ENCODE data around the gene XRCC5.
"Not testable (repeated sequence)": the region's sequence is repeated elsewhere in the genome, so short reads cannot be mapped to it uniquely, and the experiment has no call there.

The XRCC5 gene

DNA sequence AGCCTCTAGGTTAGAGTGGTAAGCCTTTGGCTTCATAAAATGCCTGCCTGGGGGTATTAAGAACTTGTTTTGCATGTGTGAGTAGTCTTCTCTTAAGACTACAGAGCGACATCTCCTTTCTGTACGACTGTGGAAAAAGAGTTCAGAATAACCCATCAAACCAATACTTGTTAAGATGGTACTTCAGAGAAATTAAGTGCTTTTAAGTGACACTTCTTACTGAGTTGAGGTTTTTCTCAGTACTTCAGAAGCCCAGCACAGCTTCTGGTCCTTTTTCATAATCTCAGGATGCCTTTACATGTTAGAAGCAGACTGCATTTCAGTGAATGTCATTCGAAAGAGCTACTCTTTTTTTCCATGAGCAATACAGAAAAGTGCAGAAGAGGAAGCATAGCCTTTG, 10.8 kb downstream of the XRCC5 start:
- DNase-seq = no peak

DNA sequence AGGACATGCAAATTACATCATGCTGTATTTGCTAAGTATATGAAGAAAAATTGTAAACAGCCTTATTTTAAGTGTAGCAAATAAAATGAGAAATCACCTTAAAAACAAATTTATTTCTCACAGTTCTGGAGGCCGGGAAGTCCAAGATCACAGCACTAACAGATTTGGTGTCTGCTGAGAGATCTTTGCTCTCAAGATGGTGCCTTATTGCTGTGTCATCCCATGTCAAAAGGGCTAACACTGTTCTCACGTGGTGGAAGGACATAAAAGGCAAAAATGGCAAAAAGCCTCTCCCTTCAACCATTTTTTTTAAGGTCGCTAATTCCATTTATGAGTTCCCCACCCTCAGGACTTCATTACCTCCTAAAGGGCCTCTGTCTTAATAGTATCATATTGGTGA, 12.1 kb downstream of the XRCC5 start:
- DNase-seq = no peak

DNA sequence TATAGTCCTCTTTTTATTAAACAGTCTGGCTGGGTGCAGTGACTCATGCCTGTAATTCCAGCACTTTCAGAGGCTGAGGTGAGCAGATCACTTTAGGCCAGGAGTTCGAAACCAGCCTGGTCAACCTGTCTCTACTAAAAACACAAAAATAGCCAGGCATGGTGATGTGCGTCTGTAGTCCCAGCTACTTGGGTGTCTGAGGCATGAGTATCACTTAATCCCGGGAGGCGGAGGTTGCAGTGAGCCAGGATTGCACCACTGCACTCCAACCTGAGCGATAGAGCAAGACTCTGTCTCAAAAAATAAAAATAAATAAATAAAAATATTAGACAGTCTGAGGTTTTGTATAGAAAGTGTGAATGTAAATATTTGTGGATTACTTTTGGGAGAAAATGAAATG, 17.8 kb downstream of the XRCC5 start:
- no peak for DNase-seq

DNA sequence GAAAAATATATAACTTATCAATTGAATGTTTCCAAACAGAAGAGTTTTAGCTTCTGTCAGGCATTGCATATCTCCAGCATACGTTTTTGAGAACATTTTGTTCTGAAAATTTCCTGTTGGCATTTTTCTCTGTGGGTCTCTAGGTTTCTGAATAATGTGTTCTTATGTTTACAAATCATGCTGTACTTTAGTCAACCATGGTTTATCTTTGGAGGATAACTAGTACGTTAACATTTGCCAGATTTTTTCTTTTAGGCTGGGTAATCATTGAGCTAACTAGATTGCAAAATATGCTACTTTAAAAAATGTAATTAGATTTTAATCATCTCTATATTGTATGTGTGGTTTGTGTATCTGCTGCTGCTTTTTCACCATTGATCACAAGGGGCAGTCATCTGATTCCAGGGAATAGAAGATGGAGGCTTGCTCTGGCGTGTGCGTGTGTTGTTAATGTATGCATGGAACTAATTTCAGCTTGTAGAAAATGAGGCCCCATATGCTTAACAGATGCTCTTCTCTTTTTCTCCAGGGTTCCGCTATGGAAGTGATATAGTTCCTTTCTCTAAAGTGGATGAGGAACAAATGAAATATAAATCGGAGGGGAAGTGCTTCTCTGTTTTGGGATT, 21.3 kb downstream of the XRCC5 start:
- no peak for DNase-seq

DNA sequence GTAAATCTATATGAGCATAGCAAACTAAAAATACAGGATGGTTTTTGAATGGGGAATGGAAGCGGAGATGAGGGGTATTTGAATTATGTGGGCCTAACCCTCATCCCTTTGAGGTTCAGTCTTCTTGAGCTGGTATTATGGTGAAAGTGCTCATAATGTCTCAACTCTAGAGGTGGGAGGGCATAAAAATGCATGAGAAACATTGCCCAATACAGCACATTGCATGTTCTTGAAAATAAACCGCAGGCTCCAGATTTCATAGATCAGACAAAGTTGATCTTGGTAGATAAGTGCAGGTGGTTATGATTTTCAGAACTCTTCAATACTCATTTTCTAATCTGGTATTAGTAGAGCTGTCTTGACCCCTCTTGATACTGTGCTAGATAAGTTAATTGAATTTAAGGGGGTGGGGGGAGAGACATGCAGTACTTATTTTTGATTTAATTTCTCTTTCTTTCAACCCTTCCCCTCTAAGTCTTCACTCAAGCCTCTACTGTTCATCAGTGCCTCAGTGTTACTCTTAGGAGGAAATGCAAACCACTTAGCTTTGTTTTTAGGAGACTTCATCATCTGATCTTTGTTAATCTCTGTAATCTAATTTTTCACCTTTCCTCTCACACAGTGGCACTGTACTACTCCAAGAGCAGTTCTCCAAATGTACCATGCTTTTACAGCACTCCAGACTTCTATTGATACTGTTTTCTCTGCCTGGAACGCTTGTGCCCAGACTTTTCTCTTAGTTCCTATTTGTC, 22.2 kb downstream of the XRCC5 start:
- DNase-seq = no peak

DNA sequence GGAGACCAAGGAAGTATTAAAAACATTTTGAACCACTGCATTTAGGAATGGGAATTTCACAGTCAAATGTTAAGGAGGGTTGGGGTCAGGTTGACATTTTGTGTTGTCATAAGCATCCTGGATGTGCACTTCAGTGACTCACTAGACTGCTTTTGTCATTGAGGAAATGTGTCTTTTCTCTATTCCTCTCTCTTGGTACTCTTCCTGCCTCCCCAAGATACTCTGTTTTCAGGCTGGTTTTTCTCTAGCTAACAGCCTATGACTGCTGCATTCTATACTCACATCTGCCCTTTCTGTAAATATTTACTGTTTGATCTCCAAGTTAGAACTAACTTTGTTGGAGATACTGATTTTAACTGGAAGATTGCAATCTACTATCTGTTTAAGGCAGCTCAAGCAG, 23.4 kb downstream of the XRCC5 start:
- DNase-seq = no peak

DNA sequence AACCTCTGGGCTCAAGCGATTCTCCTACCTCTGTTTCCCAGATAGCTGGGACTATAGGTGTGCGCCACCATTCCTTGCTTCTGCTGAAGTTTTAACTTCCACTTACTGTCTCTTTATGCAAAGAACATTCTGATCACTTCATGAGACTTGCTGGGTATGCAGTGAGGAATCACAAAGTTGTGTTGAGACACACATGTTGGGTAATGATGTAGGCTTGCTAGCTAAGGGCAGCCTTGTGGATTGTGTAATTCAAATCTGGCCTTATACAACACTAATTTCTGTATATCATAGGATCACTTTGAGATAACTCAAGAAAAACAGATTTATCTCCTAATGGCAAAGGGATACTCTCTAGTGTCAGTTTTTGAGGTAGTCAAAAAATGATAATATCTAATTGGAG, 24.2 kb downstream of the XRCC5 start:
- DNase-seq = no peak

DNA sequence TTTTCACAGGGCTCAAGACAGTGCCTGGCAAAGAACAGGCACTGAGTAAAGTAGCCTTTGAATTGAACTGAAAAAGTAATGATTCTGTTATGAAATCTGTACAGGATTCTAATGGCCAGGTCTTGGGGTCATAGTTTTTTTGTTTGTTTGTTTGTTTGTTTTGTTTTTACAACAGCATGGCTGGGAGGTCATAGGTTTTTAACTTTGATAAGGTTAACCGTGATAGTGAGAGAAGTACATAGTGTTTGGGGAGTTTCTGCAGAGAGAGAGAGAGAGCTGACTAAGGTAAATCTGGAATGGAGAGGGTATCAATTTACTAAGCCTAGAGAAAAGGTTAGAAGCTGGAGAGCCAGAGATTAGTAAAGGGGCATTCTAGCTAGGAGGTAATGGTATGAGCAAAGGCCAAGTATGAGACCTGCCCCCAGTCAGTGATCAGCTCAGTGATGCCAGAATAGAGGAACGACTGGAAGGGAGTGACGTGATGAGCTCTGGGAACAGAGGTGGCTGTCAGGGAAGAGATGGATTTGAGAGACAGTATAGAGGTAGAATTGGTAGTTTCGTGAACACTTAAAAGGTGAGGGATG, 25.9 kb downstream of the XRCC5 start:
- no peak for DNase-seq

DNA sequence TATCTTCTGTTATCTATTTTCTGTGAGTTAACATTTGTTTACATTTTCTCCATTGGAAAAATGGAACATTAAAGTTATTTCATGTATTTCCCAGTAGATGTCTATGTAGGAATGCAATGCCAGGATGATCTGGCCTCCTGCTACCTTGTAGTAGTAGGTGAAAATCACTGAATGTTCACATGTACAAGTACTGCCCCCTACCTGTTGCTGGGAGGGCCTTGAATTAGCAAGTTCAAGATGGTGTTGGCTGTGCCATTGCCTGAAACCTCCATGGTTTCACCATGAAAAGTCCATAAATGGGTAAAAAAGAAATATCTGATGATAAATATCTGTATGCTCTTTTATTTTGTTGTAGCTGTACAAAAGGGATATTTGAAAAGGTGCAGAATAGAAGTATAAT, 30.7 kb downstream of the XRCC5 start:
- peak; percentile 17 for DNase-seq

DNA sequence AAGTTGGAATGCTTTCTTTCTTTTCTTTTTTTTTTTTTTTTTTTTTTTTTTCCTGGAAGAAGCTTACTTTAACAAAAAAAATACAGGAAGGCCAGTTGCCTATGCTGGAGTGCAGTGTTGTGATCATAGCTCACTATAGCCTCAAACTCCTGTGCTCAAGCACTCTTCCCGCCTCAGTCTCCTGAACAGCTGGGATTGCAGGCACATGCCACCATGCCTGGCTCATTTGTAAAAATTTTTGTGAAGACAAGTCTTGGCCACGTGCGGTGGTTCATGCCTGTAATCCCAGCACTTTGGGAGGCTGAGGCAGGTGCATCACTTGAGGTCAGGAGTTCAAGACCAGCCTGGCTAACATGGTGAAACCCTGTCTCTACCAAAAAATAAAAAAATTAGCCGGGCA, 32.4 kb downstream of the XRCC5 start:
- DNase-seq = not testable (repeated sequence)

DNA sequence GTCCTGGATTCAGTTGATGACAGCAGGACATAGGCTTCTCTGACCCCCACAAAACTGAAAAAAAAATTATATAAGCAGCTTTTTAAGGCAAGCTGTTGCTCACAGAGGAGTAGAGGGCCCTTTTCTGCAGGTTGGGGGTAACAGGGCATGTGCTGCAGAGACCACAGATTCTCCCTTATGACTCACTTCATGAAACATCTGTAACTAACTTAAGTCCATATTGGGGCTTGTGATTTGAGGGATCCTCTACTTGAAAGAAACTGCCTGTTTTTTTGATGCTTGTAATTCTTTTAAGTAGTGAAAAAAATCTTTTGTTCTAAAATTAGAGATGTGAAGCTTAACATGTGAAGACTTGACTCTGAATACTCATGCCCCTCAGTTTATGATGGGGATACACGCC, 33.4 kb downstream of the XRCC5 start:
- no peak for DNase-seq

DNA sequence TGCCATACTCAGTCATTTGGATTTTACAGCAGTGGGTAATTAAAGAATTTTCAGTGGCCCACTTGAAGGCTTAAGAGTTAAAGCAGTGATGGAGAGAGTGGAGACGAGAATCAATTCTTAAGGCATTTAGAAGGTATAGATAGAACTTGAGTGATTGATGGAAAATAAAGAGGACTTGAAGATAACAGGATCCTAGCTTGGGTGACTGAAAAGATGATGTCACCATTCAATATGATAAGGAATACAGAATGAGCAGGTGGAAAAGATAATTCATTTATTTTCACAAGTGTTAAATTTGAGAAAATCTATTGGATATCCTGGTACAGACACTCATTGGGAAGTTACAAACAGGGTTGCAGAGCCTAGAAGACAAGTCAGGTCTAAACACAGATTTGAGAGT, 35.2 kb downstream of the XRCC5 start:
- no peak for DNase-seq

DNA sequence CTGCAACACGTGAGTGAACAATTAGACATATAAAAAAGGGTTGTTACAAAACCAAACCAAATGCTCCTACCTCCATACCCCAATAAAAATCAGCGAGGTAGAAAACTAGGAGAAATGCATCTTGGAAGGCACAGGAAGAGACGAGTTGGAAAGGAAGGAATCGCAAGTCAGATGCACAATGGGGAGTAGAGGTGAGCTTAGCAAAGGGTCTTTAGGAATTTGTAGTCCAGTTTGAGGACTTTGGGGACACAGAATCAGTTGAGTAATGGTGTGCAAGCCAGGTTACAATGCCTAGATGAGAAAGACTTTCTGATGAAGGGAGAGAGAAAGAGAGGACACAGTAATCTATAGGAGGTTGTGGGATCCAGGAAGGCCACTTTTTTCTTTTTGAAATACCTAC, 35.7 kb downstream of the XRCC5 start:
- DNase-seq = no peak

DNA sequence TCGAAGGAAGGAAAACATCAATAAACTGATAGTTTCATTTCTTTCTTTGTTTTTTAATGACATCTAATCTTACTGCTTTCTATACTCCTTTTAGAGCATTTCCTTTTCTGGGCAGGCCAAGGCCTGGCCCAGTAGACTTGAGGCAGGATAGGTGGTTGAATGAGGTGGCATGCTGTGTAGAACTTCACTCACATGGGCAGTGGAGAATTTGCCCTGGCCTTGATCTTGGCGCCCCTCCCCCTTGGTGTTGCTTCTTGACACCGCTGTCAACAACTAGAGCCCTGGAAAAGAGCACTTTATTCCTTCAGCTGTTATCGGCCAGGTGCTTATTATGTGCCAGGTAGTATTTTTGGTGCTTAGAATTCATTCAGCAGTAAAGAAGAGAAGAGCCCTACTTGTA, 37.4 kb downstream of the XRCC5 start:
- DNase-seq = no peak

DNA sequence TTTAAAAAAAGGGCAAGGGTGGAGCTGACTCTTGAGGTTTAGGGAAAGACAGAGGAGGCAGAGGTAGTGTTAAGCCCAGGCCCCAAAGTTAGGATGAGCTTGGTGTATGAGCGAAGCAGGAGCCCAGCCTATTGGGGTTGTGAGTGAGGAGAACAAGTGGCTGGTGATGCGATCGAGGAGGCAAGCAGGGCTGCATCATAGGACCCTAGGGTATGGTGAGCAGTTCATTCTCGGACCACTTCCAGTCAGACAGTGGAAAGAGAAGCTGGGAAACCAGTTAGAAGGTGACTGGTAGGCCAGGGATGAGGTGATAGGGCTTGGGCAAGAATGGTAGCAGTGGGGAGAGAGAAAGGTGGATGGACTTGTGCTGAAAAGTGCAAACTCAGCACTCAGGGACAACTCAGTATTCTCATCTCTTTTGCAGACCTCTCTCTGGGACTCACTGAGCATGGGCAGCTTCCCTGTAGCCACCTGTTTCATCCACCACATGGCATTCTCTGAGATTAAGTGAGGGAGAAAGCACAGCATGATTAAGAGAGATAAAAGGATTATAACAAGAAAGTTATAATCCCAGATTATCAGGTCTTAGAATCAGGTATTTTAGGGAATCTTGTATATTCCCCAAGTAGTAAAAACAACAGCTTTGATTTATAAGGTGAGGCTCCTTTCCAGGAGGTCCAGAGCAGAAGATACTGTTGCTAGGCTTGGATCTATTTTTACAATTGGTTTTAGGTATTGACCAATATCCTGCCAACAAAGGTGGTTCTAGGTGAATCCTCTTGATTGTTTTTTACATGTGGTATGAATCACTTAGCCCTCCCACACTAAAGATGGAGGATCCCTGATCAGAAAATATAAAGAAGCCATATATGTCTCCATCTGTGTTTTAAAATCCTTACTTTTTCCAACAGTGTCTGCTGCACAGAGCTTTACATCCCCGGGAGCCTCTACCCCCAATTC, 38.3 kb downstream of the XRCC5 start:
- no peak for DNase-seq

DNA sequence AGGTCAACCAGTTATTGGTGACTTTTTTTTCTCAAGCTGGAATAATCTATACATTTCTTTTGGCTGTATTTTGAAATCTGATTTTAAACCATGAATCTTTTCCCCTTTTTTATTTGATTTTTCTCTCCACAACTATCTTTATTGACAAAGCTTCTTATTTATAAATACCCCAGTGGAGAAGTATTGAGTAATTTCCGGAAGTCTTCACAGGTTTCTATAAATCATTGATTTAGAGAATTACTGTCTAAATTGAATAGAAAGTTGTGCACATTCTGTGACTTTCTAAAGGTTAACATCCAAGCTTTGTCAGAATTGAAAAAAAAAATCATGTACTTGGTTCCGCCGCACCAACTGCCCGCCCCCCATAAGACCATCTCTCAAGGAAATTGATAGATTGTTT, 39.8 kb downstream of the XRCC5 start:
- no peak for DNase-seq

DNA sequence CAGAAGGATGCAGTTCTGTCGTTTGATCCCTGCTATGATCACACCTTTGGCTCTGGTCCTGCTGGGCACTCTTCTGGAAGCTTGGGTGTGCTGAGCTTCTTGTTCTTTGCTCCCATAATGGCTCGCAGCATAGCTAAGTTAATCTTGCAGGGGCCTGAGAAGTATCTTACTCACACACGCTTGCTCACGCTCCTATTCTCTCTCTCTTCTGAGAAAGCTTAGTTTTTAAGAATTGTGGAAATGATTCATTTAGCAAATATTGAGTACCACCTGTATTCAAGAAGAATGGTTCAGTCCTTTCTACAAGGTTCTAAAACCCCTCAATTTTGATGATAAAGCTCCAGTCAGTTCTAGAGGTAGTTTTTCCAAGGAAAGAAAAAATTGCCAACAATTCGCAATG, 40.6 kb downstream of the XRCC5 start:
- no peak for DNase-seq

DNA sequence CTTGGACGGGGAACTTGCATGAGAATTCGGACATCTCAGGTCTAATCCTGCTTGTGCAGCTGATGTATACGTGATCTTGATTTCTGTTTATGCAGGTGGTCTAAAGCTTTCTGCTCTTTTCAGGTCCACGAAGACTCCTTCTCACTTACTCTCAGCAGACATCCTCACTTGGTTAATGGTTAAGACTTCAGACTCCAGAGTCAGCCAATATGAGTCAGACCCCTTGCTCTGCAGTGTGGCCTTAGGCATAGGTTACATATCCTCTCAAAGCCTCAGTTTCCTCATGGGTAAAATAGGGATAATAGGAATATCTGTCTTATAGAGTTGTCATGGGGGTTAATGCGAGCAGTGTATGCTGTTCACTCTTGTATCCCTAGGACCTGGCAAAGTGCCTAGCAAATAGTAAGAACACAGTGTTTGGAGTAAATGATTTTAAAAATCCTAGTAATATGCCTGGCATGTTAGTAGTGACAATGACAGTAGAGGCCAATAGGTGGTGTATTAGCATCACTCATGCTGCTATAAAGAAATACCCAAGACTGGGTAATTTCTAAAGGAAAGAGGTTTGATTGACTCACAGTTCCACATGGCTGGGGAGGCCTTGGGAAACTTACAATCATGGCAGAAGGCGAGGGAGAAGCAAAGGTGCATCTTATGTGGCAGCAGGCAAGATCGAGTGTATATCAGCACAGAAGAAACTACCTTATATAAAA, 42.3 kb downstream of the XRCC5 start:
- no peak for DNase-seq

DNA sequence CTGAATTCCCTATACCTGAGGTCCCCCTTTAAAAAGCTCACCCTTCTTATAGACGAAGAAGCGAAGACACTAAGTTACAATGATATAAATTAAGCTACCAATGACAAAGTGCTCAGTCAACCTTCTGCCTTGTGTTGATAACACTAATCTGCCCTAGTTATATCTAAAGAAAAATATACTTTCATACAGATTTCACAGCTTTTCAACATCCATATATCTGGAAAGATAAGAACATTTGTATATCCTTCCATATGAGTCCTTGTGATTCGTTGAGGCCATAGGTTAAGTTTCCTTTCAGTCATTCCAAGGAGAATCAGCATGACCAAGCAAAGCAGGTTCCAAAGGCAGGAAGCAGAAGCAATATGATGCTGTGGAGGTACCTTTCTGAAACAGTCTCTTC, 46.8 kb downstream of the XRCC5 start:
- no peak for DNase-seq

DNA sequence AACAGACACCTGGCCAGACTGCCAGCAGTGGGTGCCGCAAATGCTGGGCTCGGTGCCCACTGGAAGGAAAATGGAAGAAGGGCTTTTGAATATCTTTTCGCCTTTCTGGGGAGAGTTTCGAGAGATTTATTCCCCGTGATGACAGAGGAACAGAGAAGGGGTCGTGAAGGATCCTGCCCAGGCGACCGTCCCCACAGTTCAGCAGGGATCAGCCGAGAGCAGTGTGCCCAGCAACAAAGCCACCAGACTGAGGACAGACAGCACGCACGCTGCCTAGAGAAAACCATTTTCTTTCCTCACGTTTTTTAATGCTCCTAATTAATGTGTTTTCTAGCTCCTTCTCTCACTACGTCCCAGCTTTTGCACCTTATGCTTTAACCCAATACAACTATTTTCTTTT, 47.7 kb downstream of the XRCC5 start:
- DNase-seq = no peak

DNA sequence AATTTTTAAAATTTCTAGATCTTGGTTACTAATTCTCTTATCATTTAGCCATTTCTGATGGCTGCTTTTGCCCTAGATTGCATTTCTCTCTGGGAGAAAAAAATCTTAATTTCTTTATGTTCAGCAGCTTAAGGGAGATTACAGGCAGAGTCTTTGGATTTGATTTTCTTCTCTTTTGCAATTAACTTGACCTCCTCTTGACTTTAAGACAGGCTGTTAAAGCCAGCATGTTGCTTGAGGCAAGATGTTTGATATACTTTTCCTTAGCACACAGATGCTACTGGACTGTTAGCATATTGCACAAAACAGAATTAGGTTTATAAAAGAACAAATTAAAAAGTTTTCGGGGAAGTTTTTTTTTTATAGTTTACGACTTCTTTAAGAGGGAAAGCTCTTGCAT, 50.0 kb downstream of the XRCC5 start:
- DNase-seq = no peak

DNA sequence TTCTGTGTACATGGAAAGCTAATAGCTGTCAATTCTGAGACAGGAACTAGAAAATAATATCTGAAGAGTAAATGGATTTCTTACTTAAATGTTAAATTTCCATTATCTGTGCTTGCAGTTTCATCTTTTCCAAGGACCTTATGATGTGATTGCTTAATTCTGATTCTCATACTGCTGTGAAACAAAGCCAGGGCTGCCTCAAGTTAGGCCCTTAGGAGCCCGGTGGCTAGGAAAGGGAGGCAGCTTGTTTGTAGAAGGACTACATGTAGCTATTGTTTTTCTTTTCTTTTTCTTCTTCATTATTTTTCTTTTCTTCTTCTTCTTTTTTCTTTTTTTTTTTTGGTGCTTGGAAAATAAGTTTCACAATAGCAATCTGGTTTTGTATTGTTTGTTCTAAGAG, 50.5 kb downstream of the XRCC5 start:
- DNase-seq = no peak

DNA sequence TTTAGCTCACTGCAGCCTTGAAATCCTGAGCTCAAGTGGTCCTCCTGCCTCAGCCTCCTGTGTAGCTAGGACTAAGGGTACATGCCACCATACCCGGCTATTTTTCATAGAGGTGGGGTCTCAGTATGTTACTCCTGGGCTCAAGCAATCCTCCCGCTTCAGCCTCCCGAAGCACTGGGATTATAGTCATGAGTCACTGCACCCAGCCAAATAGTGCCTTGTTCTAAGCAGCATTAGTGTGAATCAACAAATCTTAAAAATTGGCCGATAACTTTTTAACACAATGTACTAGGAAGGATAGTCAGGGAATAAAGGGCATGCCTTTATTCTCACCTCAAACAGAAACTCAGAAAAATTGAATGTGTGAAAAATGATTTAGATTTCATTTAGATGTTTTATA, 51.6 kb downstream of the XRCC5 start:
- no peak for DNase-seq

Data from CD4-positive, alpha-beta T cell treated with Interferon gamma for 1 hour (primary cell).